ENCODE results near the gene PCYT1A. TPM values are rescaled to one million over a fixed set of nuclear protein-coding genes. Genes with fewer than 3 reads are reported as not detected.
"Not testable (repeated sequence)": the region's sequence is repeated elsewhere in the genome, so short reads cannot be mapped to it uniquely, and the experiment has no call there.

Gene PCYT1A
- polyA plus RNA-seq, 10 donors: 34.8 to 51.5 (median 38.2) TPM

DNA sequence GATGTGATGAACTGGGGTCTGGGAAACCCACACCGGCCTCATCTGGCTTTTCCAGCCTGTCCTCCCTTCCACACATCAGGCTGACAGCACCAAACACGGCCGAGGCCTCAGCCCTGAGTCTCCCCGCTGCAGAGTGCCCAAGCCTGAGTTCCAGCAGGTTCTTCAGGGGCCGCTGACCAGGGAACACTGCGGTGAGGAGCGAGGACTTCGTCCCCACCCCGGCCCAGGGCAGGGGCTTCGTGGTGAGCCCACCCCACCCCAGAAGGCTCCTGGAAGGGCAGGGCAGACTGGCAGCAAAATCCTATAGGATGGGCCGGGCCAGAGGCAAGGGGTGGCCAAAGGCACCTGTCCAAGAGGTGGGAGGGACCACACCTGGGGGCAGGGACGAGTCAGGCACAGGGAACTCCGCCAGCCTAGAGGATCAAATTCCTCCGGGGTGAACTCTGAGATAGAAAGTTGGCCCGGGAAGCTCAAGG is 71.4 kb downstream of the PCYT1A start, which contains the start of gene SLC51A:
SLC51A (plus strand) TSS at position 446 of the 476 bp plus-strand sequence. CDS start 179 bp downstream, outside the sequence.
- DNase-seq: no peak

DNA sequence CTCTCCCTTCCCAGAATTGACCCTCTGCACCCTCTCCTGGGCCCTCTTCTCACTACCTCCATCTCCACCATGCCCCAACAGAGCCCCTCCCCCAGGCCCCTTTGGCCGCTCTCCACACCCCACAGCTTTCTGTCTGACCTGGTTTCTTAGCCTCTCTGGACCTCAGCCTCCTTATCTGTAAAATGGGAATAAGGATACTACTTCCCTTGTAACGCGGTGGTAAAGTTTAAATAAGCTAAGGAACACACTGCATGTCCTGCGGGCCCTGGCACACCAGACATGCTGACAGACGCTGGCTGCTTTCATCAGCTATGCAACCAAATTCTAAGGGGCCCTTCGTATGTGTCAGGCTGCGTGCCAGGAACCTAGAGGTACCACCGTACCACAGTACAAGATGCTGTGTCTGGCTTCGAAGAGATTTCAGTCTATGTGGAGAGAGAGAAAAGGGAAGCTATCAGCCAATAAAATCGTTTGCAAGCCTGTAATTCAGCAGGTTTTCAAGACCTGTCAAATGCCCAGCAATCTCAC is 72.0 kb downstream of the PCYT1A start:
- DNase-seq: no peak

DNA sequence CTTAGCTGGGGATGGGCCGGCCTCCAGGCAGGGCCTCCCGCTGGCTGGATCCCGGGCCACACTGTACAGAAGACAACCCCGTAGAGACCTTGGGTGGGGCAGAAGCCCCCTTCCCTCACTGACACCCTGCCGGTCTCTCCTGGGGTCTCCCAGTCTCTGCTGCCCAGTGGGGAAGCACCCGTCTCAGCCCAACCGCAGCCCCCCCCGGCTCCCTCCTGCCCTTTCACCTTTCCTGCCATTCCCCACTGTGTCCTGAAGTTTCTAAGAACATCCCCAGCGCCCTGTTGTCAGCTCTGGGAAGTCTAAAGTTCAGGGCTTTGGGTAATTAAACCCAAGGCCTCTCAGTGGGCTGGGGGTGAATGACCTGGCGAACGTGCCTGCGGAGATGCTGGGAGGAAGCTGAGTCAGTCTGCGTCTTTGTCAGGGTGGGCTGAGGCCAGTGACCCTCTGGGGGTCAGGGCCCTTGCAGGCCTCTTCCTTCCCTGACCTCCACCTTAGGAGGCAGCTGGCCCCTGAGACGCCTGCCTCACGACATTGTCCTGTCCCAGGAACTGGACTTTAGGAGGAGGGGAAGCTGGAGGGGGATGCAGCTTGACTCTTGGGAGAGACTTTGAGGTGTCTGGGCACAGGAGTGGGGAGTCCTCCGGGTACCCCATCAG is 72.6 kb downstream of the PCYT1A start:
- no peak for DNase-seq

GRCh38 chr3:196210673-196211556 is 76.6 kb downstream of the PCYT1A start, which contains the start of gene ZDHHC19:
TSS of gene ZDHHC19 (minus strand) at chr3:196211400. CDS start at chr3:196211315, 85 bp downstream.
- no peak for DNase-seq

- DNase-seq: not testable (repeated sequence)
Observed at GRCh38 chr3:196209944-196210672, 77.4 kb downstream of the PCYT1A start.

- DNase-seq: no peak
Observed at GRCh38 chr3:196208942-196209695, 78.4 kb downstream of the PCYT1A start.

DNA sequence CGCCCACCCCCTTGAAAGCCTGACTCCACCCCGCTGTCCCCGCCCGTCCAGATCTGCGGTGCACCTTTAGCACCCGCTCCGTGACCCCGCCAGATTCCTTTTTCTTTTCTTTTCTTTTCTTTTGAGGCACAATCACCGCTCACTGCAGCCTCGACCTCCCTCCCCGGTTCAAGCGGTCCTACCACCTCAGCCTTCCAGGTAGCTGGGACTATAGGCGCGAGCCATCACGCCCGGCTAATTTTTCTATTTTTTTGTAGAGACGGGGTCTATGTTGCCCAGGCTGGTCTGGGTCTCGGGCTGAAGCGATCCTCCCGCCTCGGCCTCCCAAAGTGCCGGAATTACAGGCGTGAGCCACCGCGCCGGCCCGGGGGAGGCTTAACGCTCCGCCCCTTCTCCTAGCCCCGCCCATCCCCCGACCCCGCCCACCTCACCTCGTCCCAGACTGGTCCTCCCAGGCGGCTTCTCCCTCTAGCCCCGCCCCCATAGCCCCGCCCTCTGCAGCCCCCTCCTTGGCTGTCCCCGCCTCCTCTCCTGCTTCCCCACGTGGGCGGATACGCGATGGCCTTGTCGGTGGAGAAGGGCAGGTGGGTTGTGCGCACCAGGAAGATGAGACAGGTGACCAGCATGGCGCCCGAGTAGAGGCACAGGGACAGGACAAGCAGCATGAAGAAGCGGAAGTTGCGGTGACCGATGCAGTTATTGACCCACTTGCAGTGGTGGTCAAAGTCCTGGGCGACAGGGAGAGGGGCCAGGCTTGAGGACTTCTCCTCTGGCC is 79.5 kb downstream of the PCYT1A start:
- DNase-seq: no peak

DNA sequence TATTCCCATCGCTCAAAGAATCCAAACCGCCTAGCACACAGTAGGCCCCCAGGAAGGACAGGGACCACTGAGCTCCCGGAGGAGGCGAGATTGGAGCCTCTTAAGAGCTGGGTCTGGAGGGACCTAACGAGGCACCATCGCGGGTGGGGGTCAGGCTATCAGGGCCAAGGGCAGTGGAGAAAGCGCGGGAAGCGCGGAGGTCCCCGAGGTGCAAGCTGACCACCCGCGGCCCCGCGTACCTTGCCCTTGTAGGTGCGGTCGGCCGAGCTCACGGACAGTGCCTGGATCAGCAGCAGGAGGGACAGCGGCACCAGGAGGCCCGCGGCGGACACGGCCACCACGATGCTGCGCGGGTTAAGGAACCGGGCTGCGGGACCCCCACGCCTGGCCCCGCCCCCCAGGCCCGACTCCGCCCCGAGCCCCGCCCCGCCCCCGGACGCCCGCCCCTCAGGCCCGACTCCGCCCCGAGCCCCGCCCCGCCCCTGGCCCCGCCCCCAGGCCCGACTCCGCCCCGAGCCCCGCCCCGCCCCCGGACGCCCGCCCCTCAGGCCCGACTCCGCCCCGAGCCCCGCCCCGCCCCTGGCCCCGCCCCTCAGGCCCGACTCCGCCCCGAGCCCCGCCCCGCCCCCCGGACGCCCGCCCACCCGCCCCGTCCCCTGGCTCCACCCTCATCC is 80.2 kb downstream of the PCYT1A start:
- no peak for DNase-seq

GRCh38 chr3:196205442-196206205 is 81.9 kb downstream of the PCYT1A start:
- DNase-seq: not testable (repeated sequence)

GRCh38 chr3:196203846-196204245 is 83.7 kb downstream of the PCYT1A start:
- DNase-seq: no peak

GRCh38 chr3:196202516-196202970 is 85.0 kb downstream of the PCYT1A start:
- DNase-seq: peak in 1 of 3 donors; percentile 76

DNA sequence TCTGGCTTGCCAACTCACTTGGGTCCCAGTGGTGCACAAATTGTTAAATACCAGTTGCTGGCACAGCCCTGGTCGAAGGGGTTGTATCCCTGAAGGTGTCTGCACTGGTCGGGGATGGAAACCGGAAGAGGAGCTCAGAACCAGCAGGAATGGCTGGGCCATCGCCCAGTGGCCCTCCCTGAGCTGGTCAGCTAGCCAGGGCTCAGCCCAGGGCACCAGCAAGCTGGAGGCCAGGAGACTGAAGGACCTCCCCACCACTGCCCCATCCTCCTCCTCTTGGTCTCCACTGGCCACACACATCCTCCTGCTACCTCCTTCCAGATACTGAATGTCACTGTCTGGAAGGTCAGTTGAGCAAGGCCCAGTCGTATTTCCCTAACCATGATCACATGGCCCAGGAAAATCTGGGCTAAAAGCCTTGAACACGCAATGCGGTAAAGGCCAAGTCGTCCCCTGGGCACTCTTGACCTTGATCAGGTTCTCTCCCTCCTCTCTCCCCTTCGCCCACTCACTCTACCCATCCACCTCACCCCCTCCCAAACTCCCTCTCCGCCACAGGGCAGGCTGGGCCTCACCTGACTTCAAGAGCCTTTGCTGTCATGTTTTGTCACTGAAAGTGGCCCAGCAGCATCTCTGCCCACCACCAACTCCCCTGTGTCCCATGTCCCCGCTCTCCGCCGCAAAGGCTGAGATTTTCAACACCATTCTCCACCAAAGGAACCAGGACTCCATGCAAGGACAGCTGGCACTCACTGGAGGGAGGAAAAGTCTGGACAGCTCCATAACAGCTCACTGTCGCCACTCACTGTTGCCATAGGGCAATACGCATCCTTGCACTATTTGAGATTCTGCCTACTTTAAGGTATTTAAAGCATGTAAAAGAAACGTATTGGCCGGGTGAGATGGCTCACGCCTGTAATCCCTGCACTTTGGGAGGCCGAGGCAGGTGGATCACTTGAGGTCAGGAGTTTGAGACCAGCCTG is 88.5 kb downstream of the PCYT1A start:
- DNase-seq: no peak

GRCh38 chr3:196198081-196198675 is 89.3 kb downstream of the PCYT1A start:
- no peak for DNase-seq

- DNase-seq: no peak
Observed at GRCh38 chr3:196197524-196197923, 90.0 kb downstream of the PCYT1A start.

DNA sequence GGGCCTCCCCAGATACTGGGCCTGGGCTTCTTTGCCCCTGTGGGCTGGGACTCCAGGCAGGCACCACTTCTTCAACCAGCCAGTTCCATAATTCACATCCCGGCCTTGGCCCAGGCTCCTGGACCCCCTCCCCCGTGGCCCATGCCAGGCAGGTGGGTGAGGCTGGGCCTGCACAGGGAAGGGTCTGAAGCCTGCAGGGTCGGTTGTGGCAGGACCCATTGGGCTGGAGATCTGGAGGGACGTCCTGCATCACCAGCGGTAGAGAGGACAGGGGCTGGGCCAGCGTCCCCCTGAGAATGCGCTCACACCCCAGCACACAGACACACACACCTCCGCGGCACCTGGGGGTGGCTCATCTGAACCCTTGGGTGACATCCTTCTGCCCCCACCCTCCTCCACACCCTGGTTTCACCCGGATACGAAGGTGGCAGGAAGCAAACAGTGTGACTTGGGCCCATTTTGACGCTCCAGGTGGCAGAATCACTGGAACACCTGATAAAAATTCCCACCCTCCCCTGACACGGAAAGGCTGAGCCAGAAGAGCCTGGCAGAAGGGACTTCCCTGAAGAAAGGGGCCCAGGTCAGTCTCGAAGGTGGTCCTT is 91.8 kb downstream of the PCYT1A start:
- DNase-seq: no peak

- DNase-seq: no peak
Observed at GRCh38 chr3:196194542-196194915, 93.0 kb downstream of the PCYT1A start.

Measured in muscle of back (tissue), 11 donors.